ENCODE measurements around the gene POLR2L.

DNA sequence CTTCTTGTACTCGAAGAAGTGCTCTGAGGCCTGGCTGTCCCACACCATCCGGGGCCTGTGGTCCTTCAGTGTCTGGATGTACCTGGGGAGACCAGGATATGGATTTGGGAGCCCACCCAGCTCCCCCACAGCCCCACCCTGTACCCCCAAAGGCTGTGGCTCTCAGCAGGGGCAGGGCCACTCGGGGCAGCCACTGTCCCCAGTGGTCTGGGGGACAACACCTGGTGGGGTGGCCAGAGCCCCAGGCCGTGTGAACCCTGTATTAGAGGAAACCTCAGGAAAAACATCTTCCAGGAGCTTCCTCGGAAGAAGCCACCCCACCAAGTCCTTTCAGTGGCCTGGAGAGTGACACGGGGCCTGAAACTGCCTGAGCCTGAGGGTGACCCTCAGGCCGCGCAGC is 28.1 kb upstream of the POLR2L start:
- TF ChIP-seq, protein P1, sequence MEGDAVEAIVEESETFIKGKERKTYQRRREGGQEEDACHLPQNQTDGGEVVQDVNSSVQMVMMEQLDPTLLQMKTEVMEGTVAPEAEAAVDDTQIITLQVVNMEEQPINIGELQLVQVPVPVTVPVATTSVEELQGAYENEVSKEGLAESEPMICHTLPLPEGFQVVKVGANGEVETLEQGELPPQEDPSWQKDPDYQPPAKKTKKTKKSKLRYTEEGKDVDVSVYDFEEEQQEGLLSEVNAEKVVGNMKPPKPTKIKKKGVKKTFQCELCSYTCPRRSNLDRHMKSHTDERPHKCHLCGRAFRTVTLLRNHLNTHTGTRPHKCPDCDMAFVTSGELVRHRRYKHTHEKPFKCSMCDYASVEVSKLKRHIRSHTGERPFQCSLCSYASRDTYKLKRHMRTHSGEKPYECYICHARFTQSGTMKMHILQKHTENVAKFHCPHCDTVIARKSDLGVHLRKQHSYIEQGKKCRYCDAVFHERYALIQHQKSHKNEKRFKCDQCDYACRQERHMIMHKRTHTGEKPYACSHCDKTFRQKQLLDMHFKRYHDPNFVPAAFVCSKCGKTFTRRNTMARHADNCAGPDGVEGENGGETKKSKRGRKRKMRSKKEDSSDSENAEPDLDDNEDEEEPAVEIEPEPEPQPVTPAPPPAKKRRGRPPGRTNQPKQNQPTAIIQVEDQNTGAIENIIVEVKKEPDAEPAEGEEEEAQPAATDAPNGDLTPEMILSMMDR (IDR thresholded peaks at IDR 0.05 in 8 of 11, conservative IDR thresholded peaks at IDR 0.05 in 3 of 11): no peak
- no peak for TF ChIP-seq POLR2AphosphoS5 (IDR thresholded peaks at IDR 0.05)

Data from spleen (tissue), 7 donors.